ENCODE measurements around the gene EIF4G1.

- no peak for TF ChIP-seq CTCF (IDR thresholded peaks at IDR 0.05; ENCODE audit: low read depth, low read length)
- no peak for TF ChIP-seq POLR2A (IDR thresholded peaks at IDR 0.05; ENCODE audit: extremely low read depth, insufficient read length)
- no peak for TF ChIP-seq MYC (IDR thresholded peaks at IDR 0.05; ENCODE audit: low read depth, low read length)
- no peak for TF ChIP-seq MAX (IDR thresholded peaks at IDR 0.05; ENCODE audit: low read depth, low read length)
Measured at GRCh38 chr3:184358921-184359350, 44.5 kb downstream of the EIF4G1 start.
